ENCODE results near the gene ENO1. TPM values are rescaled to one million over a fixed set of nuclear protein-coding genes. Genes with fewer than 3 reads are reported as not detected.

ENO1 gene
- total and polyA plus RNA-seq, 9 of the 15 experiments (the other 6 are each of a cell fraction or from before 2014, with no cell fraction given) = 2,249 to 7,472 (median 2,868) TPM

DNA sequence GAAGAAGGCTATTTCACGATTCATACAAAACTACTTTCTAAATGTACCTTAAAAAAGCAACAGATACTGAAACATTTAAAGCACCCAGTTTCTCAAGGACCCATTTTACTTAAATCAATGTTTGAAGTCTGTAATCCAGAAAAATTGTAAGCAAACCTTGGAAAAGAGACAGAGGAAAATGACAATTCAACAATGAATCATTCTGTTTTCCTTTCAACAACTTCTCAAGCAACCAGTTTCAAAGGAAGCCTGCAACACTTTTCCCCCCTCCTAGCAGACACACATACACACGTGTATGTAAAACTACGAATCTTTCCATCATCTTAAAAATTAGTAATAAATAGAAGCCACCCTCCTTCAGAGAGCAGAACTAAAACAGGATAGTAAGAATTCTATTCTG, 62.2 kb downstream of the ENO1 start (continued):
- TF ChIP-seq, protein P1, sequence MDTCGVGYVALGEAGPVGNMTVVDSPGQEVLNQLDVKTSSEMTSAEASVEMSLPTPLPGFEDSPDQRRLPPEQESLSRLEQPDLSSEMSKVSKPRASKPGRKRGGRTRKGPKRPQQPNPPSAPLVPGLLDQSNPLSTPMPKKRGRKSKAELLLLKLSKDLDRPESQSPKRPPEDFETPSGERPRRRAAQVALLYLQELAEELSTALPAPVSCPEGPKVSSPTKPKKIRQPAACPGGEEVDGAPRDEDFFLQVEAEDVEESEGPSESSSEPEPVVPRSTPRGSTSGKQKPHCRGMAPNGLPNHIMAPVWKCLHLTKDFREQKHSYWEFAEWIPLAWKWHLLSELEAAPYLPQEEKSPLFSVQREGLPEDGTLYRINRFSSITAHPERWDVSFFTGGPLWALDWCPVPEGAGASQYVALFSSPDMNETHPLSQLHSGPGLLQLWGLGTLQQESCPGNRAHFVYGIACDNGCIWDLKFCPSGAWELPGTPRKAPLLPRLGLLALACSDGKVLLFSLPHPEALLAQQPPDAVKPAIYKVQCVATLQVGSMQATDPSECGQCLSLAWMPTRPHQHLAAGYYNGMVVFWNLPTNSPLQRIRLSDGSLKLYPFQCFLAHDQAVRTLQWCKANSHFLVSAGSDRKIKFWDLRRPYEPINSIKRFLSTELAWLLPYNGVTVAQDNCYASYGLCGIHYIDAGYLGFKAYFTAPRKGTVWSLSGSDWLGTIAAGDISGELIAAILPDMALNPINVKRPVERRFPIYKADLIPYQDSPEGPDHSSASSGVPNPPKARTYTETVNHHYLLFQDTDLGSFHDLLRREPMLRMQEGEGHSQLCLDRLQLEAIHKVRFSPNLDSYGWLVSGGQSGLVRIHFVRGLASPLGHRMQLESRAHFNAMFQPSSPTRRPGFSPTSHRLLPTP (IDR thresholded peaks at IDR 0.05; ENCODE audit: borderline replicate concordance, extremely low read depth, insufficient read length) = no peak
- TF ChIP-seq EGR1 (conservative IDR thresholded peaks at IDR 0.05) = no peak
- 0 out of 2 replicates have a peak, but pooled peaks have one; percentile 59 for TF ChIP-seq ILF3 (IDR thresholded peaks at IDR 0.05; ENCODE audit: borderline replicate concordance)
- no peak for TF ChIP-seq CEBPG (CRISPR knock-in tag; IDR thresholded peaks at IDR 0.05)
- no peak for TF ChIP-seq CEBPG (tag; conservative IDR thresholded peaks at IDR 0.05 in 1 of 2, IDR thresholded peaks at IDR 0.05 in 1 of 2)
- TF ChIP-seq FOXA1 (IDR thresholded peaks at IDR 0.05; ENCODE audit: borderline replicate concordance) = no peak
- TF ChIP-seq CREB1 (IDR thresholded peaks at IDR 0.05) = no peak
- no peak for TF ChIP-seq CREB1 (CRISPR knock-in tag; IDR thresholded peaks at IDR 0.05)
- TF ChIP-seq, protein P2, sequence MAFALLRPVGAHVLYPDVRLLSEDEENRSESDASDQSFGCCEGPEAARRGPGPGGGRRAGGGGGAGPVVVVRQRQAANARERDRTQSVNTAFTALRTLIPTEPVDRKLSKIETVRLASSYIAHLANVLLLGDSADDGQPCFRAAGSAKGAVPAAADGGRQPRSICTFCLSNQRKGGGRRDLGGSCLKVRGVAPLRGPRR (CRISPR knock-in tag; IDR thresholded peaks at IDR 0.05) = no peak
- TF ChIP-seq MTF1 (CRISPR knock-in tag; IDR thresholded peaks at IDR 0.05; ENCODE audit: borderline replicate concordance) = no peak
- no peak for TF ChIP-seq POLR2G (IDR thresholded peaks at IDR 0.05; ENCODE audit: low read depth, low read length)
- TF ChIP-seq UBTF (IDR thresholded peaks at IDR 0.05; ENCODE audit: borderline replicate concordance in 1 of 2, low read depth in 2 of 2, low read length in 2 of 2) = no peak
- TF ChIP-seq NKRF (IDR thresholded peaks at IDR 0.05; ENCODE audit: borderline replicate concordance) = 0 out of 2 replicates have a peak, but pooled peaks have one; percentile 16
- no peak for TF ChIP-seq CTCFL (IDR thresholded peaks at IDR 0.05; ENCODE audit: borderline replicate concordance, insufficient read depth, low read depth, low read length, poor library complexity, severe bottlenecking)
- no peak for TF ChIP-seq EP300 (IDR thresholded peaks at IDR 0.05; ENCODE audit: low read length)
- TF ChIP-seq MEIS2 (IDR thresholded peaks at IDR 0.05; ENCODE audit: partially characterized antibody) = peak; percentile 78
- TF ChIP-seq LCOR (CRISPR knock-in tag; IDR thresholded peaks at IDR 0.05) = no peak
